ENCODE data around the gene HBZ. TPM values are rescaled to one million over a fixed set of nuclear protein-coding genes. Genes with fewer than 3 reads are reported as not detected.

Gene HBZ
- total and polyA plus RNA-seq, 2 of the 8 experiments (the other 6 are each of a cell fraction or from before 2014, with no cell fraction given) = 0.12 TPM; not detected in 1

DNA sequence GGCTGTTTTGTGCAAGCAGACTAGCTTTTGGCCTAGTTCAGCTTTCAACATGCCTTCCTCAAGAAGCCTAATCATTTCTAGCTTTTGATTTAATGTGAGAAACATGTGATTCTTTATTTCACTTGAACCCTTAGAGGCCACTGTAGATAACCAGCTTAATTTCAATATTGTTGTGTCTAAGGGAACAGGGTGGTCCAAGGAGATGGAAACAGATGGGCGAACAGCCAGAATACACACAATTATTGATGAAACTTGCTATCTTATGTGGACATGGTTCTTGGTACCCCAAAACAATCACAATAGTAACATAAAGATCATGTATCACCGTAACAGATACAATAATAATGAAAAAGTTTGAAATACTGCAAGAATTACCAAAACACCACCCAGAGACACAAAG is 18.7 kb upstream of the HBZ start (continued):
- TF ChIP-seq, protein P1, sequence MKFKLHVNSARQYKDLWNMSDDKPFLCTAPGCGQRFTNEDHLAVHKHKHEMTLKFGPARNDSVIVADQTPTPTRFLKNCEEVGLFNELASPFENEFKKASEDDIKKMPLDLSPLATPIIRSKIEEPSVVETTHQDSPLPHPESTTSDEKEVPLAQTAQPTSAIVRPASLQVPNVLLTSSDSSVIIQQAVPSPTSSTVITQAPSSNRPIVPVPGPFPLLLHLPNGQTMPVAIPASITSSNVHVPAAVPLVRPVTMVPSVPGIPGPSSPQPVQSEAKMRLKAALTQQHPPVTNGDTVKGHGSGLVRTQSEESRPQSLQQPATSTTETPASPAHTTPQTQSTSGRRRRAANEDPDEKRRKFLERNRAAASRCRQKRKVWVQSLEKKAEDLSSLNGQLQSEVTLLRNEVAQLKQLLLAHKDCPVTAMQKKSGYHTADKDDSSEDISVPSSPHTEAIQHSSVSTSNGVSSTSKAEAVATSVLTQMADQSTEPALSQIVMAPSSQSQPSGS (IDR thresholded peaks at IDR 0.05; ENCODE audit: low read length) = no peak
- no peak for TF ChIP-seq FOSL1 (IDR thresholded peaks at IDR 0.05; ENCODE audit: insufficient read depth, low read depth, low read length)
- TF ChIP-seq, protein P2, sequence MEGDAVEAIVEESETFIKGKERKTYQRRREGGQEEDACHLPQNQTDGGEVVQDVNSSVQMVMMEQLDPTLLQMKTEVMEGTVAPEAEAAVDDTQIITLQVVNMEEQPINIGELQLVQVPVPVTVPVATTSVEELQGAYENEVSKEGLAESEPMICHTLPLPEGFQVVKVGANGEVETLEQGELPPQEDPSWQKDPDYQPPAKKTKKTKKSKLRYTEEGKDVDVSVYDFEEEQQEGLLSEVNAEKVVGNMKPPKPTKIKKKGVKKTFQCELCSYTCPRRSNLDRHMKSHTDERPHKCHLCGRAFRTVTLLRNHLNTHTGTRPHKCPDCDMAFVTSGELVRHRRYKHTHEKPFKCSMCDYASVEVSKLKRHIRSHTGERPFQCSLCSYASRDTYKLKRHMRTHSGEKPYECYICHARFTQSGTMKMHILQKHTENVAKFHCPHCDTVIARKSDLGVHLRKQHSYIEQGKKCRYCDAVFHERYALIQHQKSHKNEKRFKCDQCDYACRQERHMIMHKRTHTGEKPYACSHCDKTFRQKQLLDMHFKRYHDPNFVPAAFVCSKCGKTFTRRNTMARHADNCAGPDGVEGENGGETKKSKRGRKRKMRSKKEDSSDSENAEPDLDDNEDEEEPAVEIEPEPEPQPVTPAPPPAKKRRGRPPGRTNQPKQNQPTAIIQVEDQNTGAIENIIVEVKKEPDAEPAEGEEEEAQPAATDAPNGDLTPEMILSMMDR (IDR thresholded peaks at IDR 0.05; ENCODE audit: control extremely low read depth in 1 of 3, insufficient read depth in 1 of 3, low read depth in 1 of 3, low read length in 3 of 3) = no peak
